PC-9 (cell line): ENCODE measurements around the gene MORN4. TPM values are rescaled to one million over a fixed set of nuclear protein-coding genes. Genes with fewer than 3 reads are reported as not detected.

Source experiments
- BruUV-seq: library from RNA; stranded (reverse); fragments of 400-500 nt; replicated peaks from 2 replicates; lab custom pipeline; 2021; lab: Mats Ljungman, UMichigan
- CTCF ChIA-PET: fragments of 300-600 bp; sonication (Branson Sonifier 250); formaldehyde crosslinking; loops from one replicate; lab custom pipeline; 2022; ENCODE audit warnings: antibody characterized with exemption; lab: Charles Lee
- POLR2A ChIA-PET: fragments of 300-600 bp; sonication (Branson Sonifier 250); formaldehyde crosslinking; loops from one replicate; lab custom pipeline; 2022; ENCODE audit warnings: antibody characterized with exemption; ENCODE audit not compliant: unreplicated experiment; lab: Charles Lee
- DNase-seq, 2 experiments: peaks; one replicate each; pipeline versions ENCODE4 v3.0.0 to v3.0.0-alpha.2; 2015 to 2022; ENCODE audit warnings: mixed read lengths in 1 of 2
- H2AFZ ChIP-seq: fragments of 200-600 bp; sonication (generic); 2 replicates; pipeline ENCODE4 v1.8.1; 2017; ENCODE audit warnings: antibody characterized with exemption
- H3F3A ChIP-seq: fragments of 200-600 bp; sonication (generic); 2 replicates; pipeline ENCODE4 v1.8.1; 2017; ENCODE audit warnings: antibody characterized with exemption, mild to moderate bottlenecking, low read depth; ENCODE audit not compliant: insufficient read depth
- H3K27ac ChIP-seq: fragments of 200-600 bp; sonication (generic); 2 replicates; pipeline ENCODE4 v1.6.1; 2016; ENCODE audit warnings: mixed run types
- H3K27me3 ChIP-seq: fragments of 200-600 bp; sonication (generic); 2 replicates; pipeline ENCODE4 v1.6.1; 2016; ENCODE audit warnings: low read depth, mixed run types; ENCODE audit not compliant: insufficient read depth
- H3K36me3 ChIP-seq: fragments of 200-600 bp; sonication (generic); 2 replicates; pipeline ENCODE4 v1.6.1; 2016; ENCODE audit warnings: low read depth, mixed run types
- H3K4me1 ChIP-seq: fragments of 200-600 bp; sonication (generic); replicated peaks from 2 replicates; pipeline ENCODE4 v1.6.1; 2016; ENCODE audit warnings: mixed run types; ENCODE audit not compliant: insufficient read depth
- H3K4me2 ChIP-seq: fragments of 200-600 bp; sonication (generic); 2 replicates; pipeline ENCODE4 v1.6.1; 2017; ENCODE audit warnings: mixed run types
- H3K4me3 ChIP-seq: fragments of 200-600 bp; sonication (generic); 2 replicates; pipeline ENCODE4 v1.6.1; 2016; ENCODE audit warnings: mixed run types
- H3K79me2 ChIP-seq: fragments of 200-600 bp; sonication (generic); 2 replicates; pipeline ENCODE4 v1.6.1; 2017; ENCODE audit warnings: low read depth, mixed run types
- H3K9me2 ChIP-seq: fragments of 200-600 bp; sonication (generic); 2 replicates; pipeline ENCODE4 v1.8.1; 2017; ENCODE audit warnings: mild to moderate bottlenecking; ENCODE audit not compliant: insufficient read depth
- H3K9me3 ChIP-seq: fragments of 200-600 bp; sonication (generic); 2 replicates; pipeline ENCODE4 v1.8.1; 2016; ENCODE audit warnings: low read depth; ENCODE audit not compliant: insufficient read depth
- H4K20me1 ChIP-seq: fragments of 200-600 bp; sonication (generic); 2 replicates; pipeline ENCODE4 v1.8.1; 2017; ENCODE audit not compliant: insufficient read depth
- CTCF ChIP-seq: fragments of 200-600 bp; sonication (generic); conservative IDR thresholded peaks from 2 replicates; pipeline ENCODE4 v1.6.1; 2017; ENCODE audit warnings: mixed run types, antibody characterized with exemption, mild to moderate bottlenecking, moderate library complexity
- EZH2 ChIP-seq: fragments of 200-600 bp; sonication (generic); IDR thresholded peaks from 2 replicates; pipeline ENCODE4 v1.8.0; 2017; ENCODE audit warnings: antibody characterized with exemption, low read depth
- intact Hi-C: fragments of 100-400 bp; cut with micrococcal nuclease; formaldehyde crosslinking; loops from one replicate; pipeline ENCODE4 v1.10.0; 2022; ENCODE audit not compliant: unreplicated experiment
- total RNA-seq: library from RNA; stranded (reverse); gene quantifications from 2 replicates; pipeline ENCODE4 v1.2.3, GENCODE V29; 2021

The MORN4 gene
- total RNA-seq, 1 experiment from 2014 or later = 10.0 TPM

DNA sequence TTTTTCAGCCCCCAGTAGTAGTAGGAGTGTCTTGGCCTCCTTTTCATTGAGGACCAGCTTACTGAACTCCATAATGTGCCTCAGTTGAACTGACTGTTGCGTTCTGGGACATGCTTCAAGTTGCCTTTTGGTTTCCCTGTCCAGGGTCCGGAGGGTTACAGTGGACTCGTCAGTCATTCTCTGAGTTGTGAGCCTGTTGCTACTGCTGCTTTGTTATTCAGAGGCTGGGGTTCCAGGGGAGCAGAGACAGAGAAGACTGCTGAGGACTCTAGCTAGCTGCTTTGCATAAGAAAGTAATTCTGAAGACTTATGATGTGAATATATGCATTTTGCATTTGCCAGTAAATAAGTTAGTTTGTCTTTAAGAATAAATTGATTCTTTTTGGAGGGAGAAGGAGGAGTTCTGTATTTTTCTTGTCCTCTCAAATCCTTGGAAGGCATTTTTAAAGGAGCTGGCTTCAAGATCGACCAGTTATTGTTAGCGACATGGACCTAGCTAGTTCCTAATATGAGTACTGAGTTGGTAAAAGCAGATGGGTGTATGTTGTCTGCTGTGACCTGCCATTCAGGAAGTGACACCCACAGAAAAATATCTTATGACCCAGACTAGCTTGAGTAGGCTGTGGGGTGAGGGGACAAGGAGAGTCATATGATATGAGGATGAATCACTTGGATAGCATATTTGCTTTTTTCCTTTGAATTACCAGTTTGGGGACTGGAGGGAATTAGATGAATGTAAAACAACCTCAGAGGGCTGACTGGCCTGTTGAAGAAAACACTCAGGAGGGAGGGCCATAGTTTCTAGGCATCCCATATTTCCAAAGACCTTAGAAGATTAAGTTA is 15.5 kb upstream of the MORN4 start:
- peaks cover 63% of the 10 kb centered on the region for H3K4me1 ChIP-seq

DNA sequence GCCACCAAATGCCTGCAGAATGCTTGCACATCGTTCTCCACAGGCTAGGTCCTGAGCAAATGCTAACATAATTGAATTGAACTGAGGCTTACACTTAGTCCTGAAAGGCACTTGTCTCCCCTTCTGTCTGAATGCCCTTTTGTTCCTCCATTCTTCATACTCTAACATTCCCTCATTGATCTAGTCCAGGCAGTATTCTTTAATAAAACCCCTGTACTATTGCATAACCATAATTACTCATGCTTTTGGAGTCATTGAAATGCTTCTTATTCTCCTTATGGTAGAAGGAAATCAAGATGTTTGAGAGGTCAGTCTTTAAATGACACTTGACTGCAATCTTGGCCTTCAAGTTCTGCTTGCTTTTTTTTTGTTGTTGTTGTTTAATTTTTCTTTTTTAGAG is 14.3 kb upstream of the MORN4 start:
- TF ChIP-seq EZH2 (no peak), CTCF (no peak)
- no peaks in the 10 kb centered on the region for H3K9me2 ChIP-seq
- H3K4me3 ChIP-seq = no peak overlapping the region
- H4K20me1 ChIP-seq = no peaks in the 10 kb centered on the region
- POLR2A ChIA-PET = no interaction called here
- peak in 1 of 2 experiments; percentile 85 for DNase-seq
- H3K27me3 ChIP-seq = no peaks in the 10 kb centered on the region
- no peaks in the 10 kb centered on the region for H3K9me3 ChIP-seq
- H3K27ac ChIP-seq = peak overlapping the region; percentile 91
- H3F3A ChIP-seq = peaks cover 53% of the 10 kb centered on the region
- peaks cover 8% of the 10 kb centered on the region for H3K36me3 ChIP-seq
- CTCF ChIA-PET = no interaction called here
- H3K4me2 ChIP-seq = peak overlapping the region; percentile 75
- H3K4me1 ChIP-seq = peaks cover 58% of the 10 kb centered on the region
- no TSS peak for BruUV-seq
- intact Hi-C loops = no loop called here
- H3K79me2 ChIP-seq = peaks cover 60% of the 10 kb centered on the region
- H2AFZ ChIP-seq = no peak overlapping the region

More for the DNA sequence above, 15.5 kb upstream of the MORN4 start:
- Histone ChIP-seq H3K4me2 (peak overlapping the region; percentile 75), H2AFZ (peak overlapping the region; percentile 52; the same call in 1 of the 2 replicates), H3K4me3 (peak overlapping the region; percentile 29; the same call in 1 of the 2 replicates), H3F3A (peaks cover 53% of the 10 kb centered on the region), H3K27me3 (no peaks in the 10 kb centered on the region), H3K27ac (peak overlapping the region; percentile 91), H3K9me3 (no peaks in the 10 kb centered on the region), H4K20me1 (no peaks in the 10 kb centered on the region), H3K36me3 (peaks cover 8% of the 10 kb centered on the region), H3K9me2 (no peaks in the 10 kb centered on the region), H3K79me2 (peaks cover 59% of the 10 kb centered on the region)
- POLR2A ChIA-PET = interaction anchor here (0.6 to 1.0 kb wide), 3 partner anchors 35 to 1972 kb away, joined by 5 to 12 read pairs (median 9); partner anchors contain the start of gene SLC25A28
- TSS peak; percentile 79 for BruUV-seq
- TF ChIP-seq EZH2 = no peak
- no peak for TF ChIP-seq CTCF
- CTCF ChIA-PET = interaction anchor here (0.7 kb wide), 1 partner anchor 15 kb away, joined by 12 read pairs; no protein-coding TSS in a partner anchor
- intact Hi-C loops = loop anchor here (1.0 to 2.0 kb wide), 2 partner anchors 8 to 74 kb away; partner anchors contain the start of gene PI4K2A
- peak; percentile 49 to 93 for DNase-seq

GRCh38 chr10:97644936-97645335 is 11.6 kb upstream of the MORN4 start:
- H3K27ac ChIP-seq = no peak overlapping the region
- no peak overlapping the region for H3K4me2 ChIP-seq
- H3K4me1 ChIP-seq = peaks cover 41% of the 10 kb centered on the region
- no peaks in the 10 kb centered on the region for H3K9me2 ChIP-seq
- H3K27me3 ChIP-seq = no peaks in the 10 kb centered on the region
- no peaks in the 10 kb centered on the region for H3K9me3 ChIP-seq
- peaks cover 57% of the 10 kb centered on the region for H3K79me2 ChIP-seq
- H3K4me3 ChIP-seq = no peak overlapping the region
- peaks cover 40% of the 10 kb centered on the region for H3F3A ChIP-seq
- H4K20me1 ChIP-seq = no peaks in the 10 kb centered on the region
- ChIA-PET CTCF (no interaction called here), POLR2A (no interaction called here)
- no peak for TF ChIP-seq EZH2
- no peak for TF ChIP-seq CTCF
- no peak overlapping the region for H2AFZ ChIP-seq
- H3K36me3 ChIP-seq = no peaks in the 10 kb centered on the region
- intact Hi-C loops = no loop called here
- no peak for DNase-seq
- BruUV-seq = no TSS peak
